ENCODE data around the gene BAG2.

Gene BAG2

DNA sequence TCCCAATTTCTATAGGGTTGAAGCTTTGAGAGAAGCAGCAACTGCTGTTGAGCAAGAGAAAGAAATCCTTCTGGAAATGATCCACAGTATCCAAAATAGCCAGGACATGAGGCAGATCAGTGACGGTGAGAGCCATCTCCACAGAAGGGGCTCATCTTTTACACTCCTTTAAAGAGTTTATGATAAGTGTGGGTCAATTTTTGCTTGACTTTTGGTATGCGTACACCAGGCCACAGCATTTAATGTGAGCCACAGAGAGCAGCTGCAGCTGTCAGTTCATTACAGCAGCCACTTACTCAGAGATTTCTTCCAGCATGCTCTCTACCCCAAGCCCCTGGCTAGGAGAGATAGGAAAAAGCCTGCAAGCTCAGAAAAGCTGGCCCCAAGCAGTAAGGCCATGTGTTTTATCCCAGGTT is 9.9 kb downstream of the BAG2 start:
- Histone ChIP-seq H3K27me3 (ENCODE audit: insufficient read depth, low read depth) (no peaks in the 10 kb centered on the region), H4K20me1 (ENCODE audit: insufficient read depth) (no peaks in the 10 kb centered on the region), H3K9ac (no peak overlapping the region), H3K27ac (no peak overlapping the region), H2AFZ (ENCODE audit: low read depth) (no peak overlapping the region), H3K36me3 (ENCODE audit: insufficient read depth) (no peaks in the 10 kb centered on the region), H3K4me3 (IDR thresholded peaks at IDR 0.05; ENCODE audit: insufficient read depth, low read depth, low read length) (no peak overlapping the region), H3K79me2 (ENCODE audit: insufficient read depth, low read depth) (no peaks in the 10 kb centered on the region), H3K4me1 (ENCODE audit: low read depth, poor library complexity, severe bottlenecking) (no peaks in the 10 kb centered on the region), H3K4me2 (no peak overlapping the region)
- TF ChIP-seq CTCF (conservative IDR thresholded peaks at IDR 0.05; ENCODE audit: low read depth, low read length): no peak

GRCh38 chr6:57183336-57183735 is 11.2 kb downstream of the BAG2 start:
- H3K27me3 ChIP-seq (ENCODE audit: insufficient read depth, low read depth): no peaks in the 10 kb centered on the region
- no peak for TF ChIP-seq CTCF (conservative IDR thresholded peaks at IDR 0.05; ENCODE audit: low read depth, low read length)
- no peaks in the 10 kb centered on the region for H4K20me1 ChIP-seq (ENCODE audit: insufficient read depth)
- no peaks in the 10 kb centered on the region for H3K36me3 ChIP-seq (ENCODE audit: insufficient read depth)
- no peak overlapping the region for H2AFZ ChIP-seq (ENCODE audit: low read depth)
- H3K9ac ChIP-seq: no peak overlapping the region
- no peak overlapping the region for H3K4me2 ChIP-seq
- no peak overlapping the region for H3K27ac ChIP-seq
- H3K79me2 ChIP-seq (ENCODE audit: insufficient read depth, low read depth): no peaks in the 10 kb centered on the region
- no peaks in the 10 kb centered on the region for H3K4me1 ChIP-seq (ENCODE audit: low read depth, poor library complexity, severe bottlenecking)
- H3K4me3 ChIP-seq (IDR thresholded peaks at IDR 0.05; ENCODE audit: insufficient read depth, low read depth, low read length): no peak overlapping the region

GRCh38 chr6:57190140-57190539 is 18.0 kb downstream of the BAG2 start:
- no peak overlapping the region for H3K9ac ChIP-seq
- H4K20me1 ChIP-seq (ENCODE audit: insufficient read depth): no peaks in the 10 kb centered on the region
- no peaks in the 10 kb centered on the region for H3K27me3 ChIP-seq (ENCODE audit: insufficient read depth, low read depth)
- TF ChIP-seq CTCF (conservative IDR thresholded peaks at IDR 0.05; ENCODE audit: low read depth, low read length): no peak
- no peak overlapping the region for H3K4me3 ChIP-seq (IDR thresholded peaks at IDR 0.05; ENCODE audit: insufficient read depth, low read depth, low read length)
- no peak overlapping the region for H3K4me2 ChIP-seq
- H3K4me1 ChIP-seq (ENCODE audit: low read depth, poor library complexity, severe bottlenecking): no peaks in the 10 kb centered on the region
- H3K79me2 ChIP-seq (ENCODE audit: insufficient read depth, low read depth): no peaks in the 10 kb centered on the region
- H3K27ac ChIP-seq: no peak overlapping the region
- no peaks in the 10 kb centered on the region for H3K36me3 ChIP-seq (ENCODE audit: insufficient read depth)
- H2AFZ ChIP-seq (ENCODE audit: low read depth): no peak overlapping the region

DNA sequence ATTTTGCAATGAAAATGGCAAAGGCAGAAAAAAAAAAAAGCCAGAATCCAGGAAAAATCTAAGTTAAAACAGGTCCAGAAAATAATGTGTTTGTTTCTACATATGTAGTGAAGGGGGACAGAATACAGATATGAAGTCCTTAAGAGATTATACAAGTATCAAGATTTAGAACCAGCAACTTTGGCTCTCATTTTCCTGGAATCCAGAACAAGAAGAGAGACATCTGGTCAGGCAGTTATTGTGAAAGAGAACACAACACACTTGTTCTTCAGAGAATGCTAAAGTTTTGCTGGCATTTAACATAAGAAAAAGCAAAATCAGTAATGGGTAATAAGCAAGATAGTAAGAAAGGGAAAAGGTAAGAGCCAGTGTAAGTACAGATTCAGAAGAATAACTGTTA is 21.1 kb downstream of the BAG2 start:
- Histone ChIP-seq H2AFZ (ENCODE audit: low read depth) (no peak overlapping the region), H3K9ac (no peak overlapping the region), H3K27me3 (ENCODE audit: insufficient read depth, low read depth) (no peaks in the 10 kb centered on the region), H3K4me2 (no peak overlapping the region), H3K79me2 (ENCODE audit: insufficient read depth, low read depth) (no peaks in the 10 kb centered on the region), H3K36me3 (ENCODE audit: insufficient read depth) (no peaks in the 10 kb centered on the region), H3K27ac (no peak overlapping the region), H3K4me1 (ENCODE audit: low read depth, poor library complexity, severe bottlenecking) (no peaks in the 10 kb centered on the region), H3K4me3 (IDR thresholded peaks at IDR 0.05; ENCODE audit: insufficient read depth, low read depth, low read length) (no peak overlapping the region), H4K20me1 (ENCODE audit: insufficient read depth) (no peaks in the 10 kb centered on the region)
- no peak for TF ChIP-seq CTCF (conservative IDR thresholded peaks at IDR 0.05; ENCODE audit: low read depth, low read length)

DNA sequence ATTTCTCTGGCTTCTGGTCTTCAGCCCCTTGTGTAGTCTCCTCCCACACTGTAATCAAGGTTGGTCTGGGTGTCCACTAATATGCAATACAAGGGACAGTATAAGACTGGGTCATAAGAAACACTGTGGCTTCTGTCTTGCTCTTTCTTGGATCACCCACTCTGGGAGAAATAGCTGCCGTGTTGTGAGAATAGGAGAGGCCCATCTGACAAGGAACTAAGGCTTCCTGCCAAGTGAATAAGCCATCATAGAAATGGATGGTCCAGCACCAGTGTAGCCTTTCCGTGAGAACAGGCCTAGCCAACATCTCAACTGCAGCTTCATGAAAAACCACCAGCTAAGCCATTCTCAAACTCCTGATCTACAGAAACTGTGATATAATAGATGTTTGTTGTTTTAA is 23.3 kb downstream of the BAG2 start:
- Histone ChIP-seq H3K36me3 (ENCODE audit: insufficient read depth) (no peaks in the 10 kb centered on the region), H3K27ac (no peak overlapping the region), H3K4me2 (no peak overlapping the region), H3K27me3 (ENCODE audit: insufficient read depth, low read depth) (no peaks in the 10 kb centered on the region), H3K9ac (no peak overlapping the region), H3K4me3 (IDR thresholded peaks at IDR 0.05; ENCODE audit: insufficient read depth, low read depth, low read length) (no peak overlapping the region), H3K4me1 (ENCODE audit: low read depth, poor library complexity, severe bottlenecking) (no peaks in the 10 kb centered on the region), H3K79me2 (ENCODE audit: insufficient read depth, low read depth) (no peaks in the 10 kb centered on the region), H2AFZ (ENCODE audit: low read depth) (no peak overlapping the region), H4K20me1 (ENCODE audit: insufficient read depth) (no peaks in the 10 kb centered on the region)
- TF ChIP-seq CTCF (conservative IDR thresholded peaks at IDR 0.05; ENCODE audit: low read depth, low read length): no peak
